ENCODE data around the gene PLEKHM2. TPM values are rescaled to one million over a fixed set of nuclear protein-coding genes. Genes with fewer than 3 reads are reported as not detected.

The PLEKHM2 gene
- total and polyA plus RNA-seq, 2 of the 8 experiments (the other 6 are each of a cell fraction or from before 2014, with no cell fraction given) = 38.3 to 47.6 TPM

- no peak for DNase-seq (ENCODE audit: low read depth in 1 of 2, low spot score in 2 of 2)
- Histone ChIP-seq H2BK20ac (ENCODE audit: low read length) (no peak overlapping the region), H3K4me2 (ENCODE audit: insufficient read depth in 1 of 2, low read depth in 2 of 2, low read length in 2 of 2) (no peak overlapping the region)
These were observed 16.8 kb upstream of the PLEKHM2 start for GRCh38 chr1:15667362-15667761.

More at GRCh38 chr1:15667362-15667761, 16.8 kb upstream of the PLEKHM2 start:
- no peak overlapping the region for H2BK120ac ChIP-seq (replicated peaks; ENCODE audit: low read depth, low read length)
- H3K9ac ChIP-seq (replicated peaks in 1 of 4; ENCODE audit: extremely low read depth in 1 of 4, low read depth in 3 of 4, low read length in 3 of 4) = no peak overlapping the region
- no peak overlapping the region for H4K5ac ChIP-seq (ENCODE audit: insufficient read length, low read depth, low read length)
- H3K56ac ChIP-seq (replicated peaks; ENCODE audit: insufficient read length, low read depth, low read length) = no peak overlapping the region
- no peak overlapping the region for H3K23ac ChIP-seq (ENCODE audit: insufficient read length)
- H2AK5ac ChIP-seq (ENCODE audit: low read depth, low read length) = no peak overlapping the region
- no peak overlapping the region for H3K27ac ChIP-seq (ENCODE audit: low read depth, low read length)
- H3K18ac ChIP-seq (ENCODE audit: extremely low read depth, low read length) = no peak overlapping the region
- peaks cover 0 to 4% (median 0%) of the 10 kb centered on the region in 4 experiments; a peak in 2 of 8 replicates for H3K36me3 ChIP-seq (ENCODE audit: control insufficient read depth in 2 of 4, insufficient read depth in 4 of 4, low read length in 3 of 4)
- H3K79me1 ChIP-seq (ENCODE audit: low read depth, low read length) = peaks cover 3% of the 10 kb centered on the region; the same call in 1 of the 2 replicates
- POLR2A ChIA-PET (ENCODE audit: partially characterized antibody) = interaction anchor here (0.7 to 2.2 kb wide), 5 partner anchors 10 to 70 kb away, joined by 3 to 6 read pairs (median 4); no protein-coding TSS in a partner anchor
- CTCF ChIA-PET (ENCODE audit: partially characterized antibody) = interaction anchor here (1.4 to 2.1 kb wide), 2 partner anchors 49 to 74 kb away, joined by 5 to 6 read pairs; no protein-coding TSS in a partner anchor
- H3K4me3 ChIP-seq (ENCODE audit: extremely low read depth in 1 of 4, insufficient read depth in 2 of 4, low read depth in 3 of 4, low read length in 4 of 4) = no peak overlapping the region
- H3K9me3 ChIP-seq (ENCODE audit: insufficient read depth in 2 of 2, low read depth in 1 of 2, low read length in 1 of 2) = no peaks in the 10 kb centered on the region
- TF ChIP-seq POLR2AphosphoS5 (IDR thresholded peaks at IDR 0.05; ENCODE audit: low read depth, low read length) = 0 out of 2 replicates have a peak, but pooled peaks have one; percentile 34
- TF ChIP-seq MAX (IDR thresholded peaks at IDR 0.05) = no peak
- no peaks in the 10 kb centered on the region for H4K20me1 ChIP-seq (replicated peaks in 1 of 2; ENCODE audit: control insufficient read depth in 1 of 2, insufficient read depth in 2 of 2, low read length in 2 of 2)
- H3K27me3 ChIP-seq (replicated peaks in 1 of 4; ENCODE audit: control insufficient read depth in 3 of 4, extremely low read depth in 1 of 4, insufficient read depth in 3 of 4, low read length in 3 of 4) = no peaks in the 10 kb centered on the region
- H4K91ac ChIP-seq (replicated peaks; ENCODE audit: insufficient read length, low read length) = no peak overlapping the region
- 92% methylated on average over 7 of the region's 7 CpGs; no CpG with 5 or more reads in 1 of the 2 experiments for WGBS, 2 experiments (ENCODE audit: extremely low coverage in 1 of 2, insufficient coverage in 1 of 2, insufficient read length in 1 of 2, insufficient replicate concordance in 2 of 2, low coverage in 1 of 2, low lambda C conversion rate in 2 of 2, missing lambda C conversion rate in 1 of 2)
- H3K4ac ChIP-seq (replicated peaks; ENCODE audit: insufficient read length, low read depth, low read length) = no peak overlapping the region
- FAIRE-seq = no peak
- no peak overlapping the region for H4K8ac ChIP-seq (ENCODE audit: extremely low read depth, insufficient read depth, low read length)
- H3K79me2 ChIP-seq (ENCODE audit: control insufficient read depth in 1 of 2, insufficient read depth in 2 of 2, low read length in 2 of 2) = no peaks in the 10 kb centered on the region
- no peaks in the 10 kb centered on the region for H3K23me2 ChIP-seq (ENCODE audit: low read depth, low read length)
- H2AFZ ChIP-seq (ENCODE audit: low read length) = no peak overlapping the region
- H3K14ac ChIP-seq (ENCODE audit: insufficient read length) = no peak overlapping the region
- H2BK5ac ChIP-seq (ENCODE audit: low read depth, low read length) = no peak overlapping the region
- peaks cover 0 to 5% (median 0%) of the 10 kb centered on the region in 4 experiments; a peak in 1 of 7 replicates for H3K4me1 ChIP-seq (replicated peaks in 1 of 4; ENCODE audit: control insufficient read depth in 3 of 4, insufficient read depth in 4 of 4, low read length in 3 of 4)
- H2BK12ac ChIP-seq (ENCODE audit: low read depth, low read length) = no peak overlapping the region
- no peak overlapping the region for H2BK15ac ChIP-seq (ENCODE audit: low read length)

Measured in H1 (cell line).